LNCAP (cell line): Measurements from ENCODE around the gene NUP107.

Experiments used
- CTCF ChIP-seq: fragments of 450-650 bp; IDR thresholded peaks from 2 replicates; pipeline ENCODE4 v1.5.1; 2017; ENCODE audit warnings: mild to moderate bottlenecking

NUP107 gene

GRCh38 chr12:68788554-68789143 lies 101.9 kb downstream of the NUP107 start:
- TF ChIP-seq CTCF = no peak

GRCh38 chr12:68789144-68789878 lies 102.5 kb downstream of the NUP107 start:
- no peak for TF ChIP-seq CTCF

GRCh38 chr12:68790081-68790951 lies 103.5 kb downstream of the NUP107 start:
- no peak for TF ChIP-seq CTCF

- TF ChIP-seq CTCF = no peak
Observed at GRCh38 chr12:68790952-68791234, 104.1 kb downstream of the NUP107 start.

GRCh38 chr12:68791897-68792481 lies 105.2 kb downstream of the NUP107 start:
- TF ChIP-seq CTCF = no peak

- no peak for TF ChIP-seq CTCF
Observed at GRCh38 chr12:68792952-68793351, 106.2 kb downstream of the NUP107 start.

- TF ChIP-seq CTCF = no peak
Observed at GRCh38 chr12:68793436-68793835, 106.7 kb downstream of the NUP107 start.
